ENCODE measurements around the gene NOD2.

NOD2 gene

DNA sequence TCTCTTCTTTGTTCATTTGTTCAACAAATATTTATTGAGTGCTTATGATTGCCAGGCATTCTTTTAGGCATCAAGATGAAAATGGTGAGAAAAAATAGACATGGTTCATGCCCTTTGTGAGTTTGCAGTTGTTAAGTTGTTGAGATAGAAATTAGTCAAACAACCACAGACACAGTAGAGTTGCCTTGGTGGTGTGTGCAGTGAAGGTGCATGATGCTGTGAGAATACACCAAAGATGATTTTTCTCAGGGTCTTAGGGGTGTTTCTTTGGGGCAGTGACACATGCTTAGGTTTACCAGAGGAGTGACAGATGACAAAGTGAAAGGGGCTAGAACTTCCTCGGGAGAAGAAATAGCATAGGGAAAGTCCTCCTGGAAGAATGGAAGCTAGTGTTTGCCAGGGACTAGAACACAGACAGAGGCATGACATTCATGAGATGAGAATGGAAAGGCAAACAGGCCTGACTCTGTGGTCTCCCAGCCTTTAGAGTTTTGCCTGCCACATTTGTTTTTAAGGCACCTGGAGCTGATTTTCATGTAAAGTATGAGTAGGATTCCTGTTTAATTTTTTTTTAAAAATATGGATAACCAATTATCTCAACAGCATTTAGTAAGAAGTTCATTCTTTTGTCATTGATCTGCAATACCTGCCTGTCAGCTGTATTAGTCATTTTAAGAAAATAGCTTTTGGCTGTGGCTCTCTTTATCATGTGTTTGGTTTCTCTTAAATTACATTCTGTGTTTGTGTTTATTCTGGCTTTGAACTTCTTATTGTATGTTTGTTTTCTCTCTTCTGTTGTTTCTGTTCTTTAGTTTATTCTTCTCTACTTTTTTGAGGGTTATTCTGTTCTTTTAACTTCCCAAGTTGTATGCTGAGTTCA lies 85.1 kb downstream of the NOD2 start:
- DNase-seq (ENCODE audit: low read depth in 3 of 3, low spot score in 1 of 3): no peak

DNA sequence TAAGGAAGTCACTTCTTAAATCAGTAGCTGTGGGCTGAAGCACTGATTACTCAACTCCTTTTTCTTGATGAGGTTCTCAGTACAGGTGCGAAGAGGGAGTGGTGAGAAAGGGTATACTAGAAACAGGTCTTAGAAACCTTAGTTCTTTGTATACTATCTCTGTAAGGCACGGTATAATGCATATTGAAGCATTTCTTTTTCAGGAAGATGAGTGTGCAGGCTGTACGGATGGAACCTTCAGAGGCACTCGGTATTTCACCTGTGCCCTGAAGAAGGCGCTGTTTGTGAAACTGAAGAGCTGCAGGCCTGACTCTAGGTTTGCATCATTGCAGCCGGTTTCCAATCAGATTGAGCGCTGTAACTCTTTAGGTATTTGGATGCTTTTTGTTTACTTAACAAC lies 87.6 kb downstream of the NOD2 start:
- DNase-seq (ENCODE audit: low read depth in 3 of 3, low spot score in 1 of 3): no peak

- no peak for DNase-seq (ENCODE audit: low read depth in 3 of 3, low spot score in 1 of 3)
These were observed 88.1 kb downstream of the NOD2 start for GRCh38 chr16:50781518-50781917.
